ENCODE results near the gene LIMA1.

LIMA1 gene

DNA sequence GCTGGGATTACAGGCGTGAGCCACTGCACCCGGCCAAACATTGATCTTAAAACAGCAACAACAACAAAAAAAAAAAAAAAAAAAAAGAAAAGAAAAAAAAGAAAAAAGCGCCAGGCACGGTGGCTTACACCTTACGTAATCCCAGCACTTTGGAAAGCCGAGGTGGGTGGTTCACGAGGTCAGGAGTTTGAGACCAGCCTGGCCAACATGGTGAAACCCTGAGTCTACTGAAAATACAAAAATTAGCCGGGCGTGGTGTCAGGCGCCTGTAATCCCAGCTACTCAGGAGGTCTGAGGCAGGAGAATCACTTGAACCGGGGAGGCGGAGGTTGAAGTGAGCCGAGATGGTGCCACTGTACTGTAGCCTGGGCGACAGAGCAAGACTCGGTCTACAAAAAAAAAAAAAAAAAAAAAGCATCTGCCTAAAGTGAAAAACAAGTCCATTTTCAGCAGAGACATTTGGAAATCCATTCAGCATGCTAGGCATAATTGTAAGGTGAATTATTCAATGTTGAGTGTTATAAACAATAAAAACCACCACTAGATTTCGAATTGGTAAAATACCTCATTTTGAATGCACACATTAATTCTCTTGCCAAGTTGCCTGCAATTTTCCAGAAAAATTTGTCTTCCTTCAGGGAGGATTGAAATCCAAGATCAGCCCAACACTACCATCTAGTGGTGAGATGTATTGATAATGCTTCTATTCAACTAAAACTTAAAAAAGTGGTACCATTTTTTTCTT is 108.2 kb downstream of the LIMA1 start:
- peak; percentile 53; the same call in 2 of the 3 replicates for ATAC-seq
- TF ChIP-seq ZNF8 (CRISPR knock-in tag; IDR thresholded peaks at IDR 0.05) (no peak), RARB (CRISPR knock-in tag; IDR thresholded peaks at IDR 0.05) (no peak), PPARA (CRISPR knock-in tag; IDR thresholded peaks at IDR 0.05; ENCODE audit: borderline replicate concordance) (no peak), ZFP30 (CRISPR knock-in tag; IDR thresholded peaks at IDR 0.05) (no peak), ARNTL (CRISPR knock-in tag; IDR thresholded peaks at IDR 0.05; ENCODE audit: borderline replicate concordance, low read depth) (no peak), ZFP3 (CRISPR knock-in tag; IDR thresholded peaks at IDR 0.05) (no peak), OSR1 (CRISPR knock-in tag; IDR thresholded peaks at IDR 0.05) (no peak), GLIS3 (CRISPR knock-in tag; IDR thresholded peaks at IDR 0.05) (no peak), BACH2 (CRISPR knock-in tag; IDR thresholded peaks at IDR 0.05; ENCODE audit: borderline replicate concordance) (no peak)

DNA sequence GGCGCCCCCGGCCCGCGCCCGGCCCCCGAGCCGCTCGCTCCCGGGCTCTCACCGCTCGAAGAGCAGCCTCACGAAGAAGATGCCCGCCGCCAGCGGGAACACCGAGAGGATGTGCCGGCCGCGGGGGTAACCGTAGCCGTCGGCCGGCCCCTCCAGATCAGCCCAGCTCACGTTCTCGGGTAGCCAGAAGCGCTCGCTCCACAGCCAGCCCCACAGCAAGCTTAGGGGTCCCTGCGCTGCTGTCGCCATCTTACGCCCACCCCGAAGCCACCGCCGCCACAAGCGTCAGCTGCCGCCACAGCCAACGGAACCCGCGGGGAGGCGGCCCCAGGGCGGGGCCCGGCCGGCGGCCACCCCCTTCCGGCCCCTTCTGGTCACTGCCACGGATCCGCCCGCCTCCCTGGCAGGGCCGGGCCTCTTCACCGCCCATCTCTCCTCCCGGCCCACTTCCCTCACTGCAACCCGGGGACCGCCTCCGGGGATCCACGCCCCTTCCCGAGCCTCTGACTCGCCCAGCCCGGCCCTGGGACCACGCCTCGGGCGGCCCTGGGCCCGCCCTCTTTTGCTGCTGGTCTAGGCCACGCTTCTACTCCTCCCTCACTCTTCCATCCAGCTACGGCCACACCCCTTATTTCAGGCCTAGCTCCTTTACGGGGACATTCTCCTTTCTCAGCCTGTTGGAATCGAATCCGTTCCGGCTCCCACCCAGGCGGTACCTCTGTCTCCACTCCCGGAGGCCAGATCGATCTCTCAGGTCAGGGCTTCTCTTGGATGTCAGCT is 116.1 kb downstream of the LIMA1 start, which contains the start of gene CERS5:
TSS of gene CERS5 (minus strand) at position 321 of the 780 bp plus-strand sequence. CDS start at position 249, 72 bp downstream.
- no peak for TF ChIP-seq GLIS3 (CRISPR knock-in tag; IDR thresholded peaks at IDR 0.05)
- TF ChIP-seq RARB (CRISPR knock-in tag; IDR thresholded peaks at IDR 0.05): no peak
- peak; percentile 76 for TF ChIP-seq ZFP30 (CRISPR knock-in tag; IDR thresholded peaks at IDR 0.05)
- ATAC-seq: peak; percentile 98

DNA sequence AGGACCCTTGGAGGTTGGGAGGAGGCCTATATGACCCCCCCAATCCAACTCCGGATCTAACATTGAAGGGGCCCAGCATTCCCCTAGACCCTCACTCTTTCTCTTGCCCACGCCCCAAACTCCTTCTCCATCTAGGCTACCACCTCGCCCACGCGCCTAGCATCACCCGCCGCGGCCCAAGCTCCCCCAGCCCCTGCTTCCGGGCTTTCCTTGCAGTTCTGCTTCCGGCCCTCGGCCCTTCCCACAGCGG is 116.6 kb downstream of the LIMA1 start:
- TF ChIP-seq, protein P1, sequence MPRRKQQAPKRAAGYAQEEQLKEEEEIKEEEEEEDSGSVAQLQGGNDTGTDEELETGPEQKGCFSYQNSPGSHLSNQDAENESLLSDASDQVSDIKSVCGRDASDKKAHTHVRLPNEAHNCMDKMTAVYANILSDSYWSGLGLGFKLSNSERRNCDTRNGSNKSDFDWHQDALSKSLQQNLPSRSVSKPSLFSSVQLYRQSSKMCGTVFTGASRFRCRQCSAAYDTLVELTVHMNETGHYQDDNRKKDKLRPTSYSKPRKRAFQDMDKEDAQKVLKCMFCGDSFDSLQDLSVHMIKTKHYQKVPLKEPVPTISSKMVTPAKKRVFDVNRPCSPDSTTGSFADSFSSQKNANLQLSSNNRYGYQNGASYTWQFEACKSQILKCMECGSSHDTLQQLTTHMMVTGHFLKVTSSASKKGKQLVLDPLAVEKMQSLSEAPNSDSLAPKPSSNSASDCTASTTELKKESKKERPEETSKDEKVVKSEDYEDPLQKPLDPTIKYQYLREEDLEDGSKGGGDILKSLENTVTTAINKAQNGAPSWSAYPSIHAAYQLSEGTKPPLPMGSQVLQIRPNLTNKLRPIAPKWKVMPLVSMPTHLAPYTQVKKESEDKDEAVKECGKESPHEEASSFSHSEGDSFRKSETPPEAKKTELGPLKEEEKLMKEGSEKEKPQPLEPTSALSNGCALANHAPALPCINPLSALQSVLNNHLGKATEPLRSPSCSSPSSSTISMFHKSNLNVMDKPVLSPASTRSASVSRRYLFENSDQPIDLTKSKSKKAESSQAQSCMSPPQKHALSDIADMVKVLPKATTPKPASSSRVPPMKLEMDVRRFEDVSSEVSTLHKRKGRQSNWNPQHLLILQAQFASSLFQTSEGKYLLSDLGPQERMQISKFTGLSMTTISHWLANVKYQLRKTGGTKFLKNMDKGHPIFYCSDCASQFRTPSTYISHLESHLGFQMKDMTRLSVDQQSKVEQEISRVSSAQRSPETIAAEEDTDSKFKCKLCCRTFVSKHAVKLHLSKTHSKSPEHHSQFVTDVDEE (CRISPR knock-in tag; IDR thresholded peaks at IDR 0.05): no peak
- TF ChIP-seq TCF4 (CRISPR knock-in tag; IDR thresholded peaks at IDR 0.05; ENCODE audit: borderline replicate concordance) (no peak), PPARA (CRISPR knock-in tag; IDR thresholded peaks at IDR 0.05; ENCODE audit: borderline replicate concordance) (no peak), RARB (CRISPR knock-in tag; IDR thresholded peaks at IDR 0.05) (no peak), ESRRG (CRISPR knock-in tag; IDR thresholded peaks at IDR 0.05) (no peak), GLIS3 (CRISPR knock-in tag; IDR thresholded peaks at IDR 0.05) (no peak), ZFP30 (CRISPR knock-in tag; IDR thresholded peaks at IDR 0.05) (no peak), ZC3H10 (CRISPR knock-in tag; IDR thresholded peaks at IDR 0.05) (no peak), ZNF70 (CRISPR knock-in tag; IDR thresholded peaks at IDR 0.05) (no peak), ZFP3 (CRISPR knock-in tag; IDR thresholded peaks at IDR 0.05) (no peak), CSDC2 (CRISPR knock-in tag; IDR thresholded peaks at IDR 0.05) (no peak), ZNF565 (CRISPR knock-in tag; conservative IDR thresholded peaks at IDR 0.05; ENCODE audit: low read depth) (no peak)
- TF ChIP-seq, protein P2, sequence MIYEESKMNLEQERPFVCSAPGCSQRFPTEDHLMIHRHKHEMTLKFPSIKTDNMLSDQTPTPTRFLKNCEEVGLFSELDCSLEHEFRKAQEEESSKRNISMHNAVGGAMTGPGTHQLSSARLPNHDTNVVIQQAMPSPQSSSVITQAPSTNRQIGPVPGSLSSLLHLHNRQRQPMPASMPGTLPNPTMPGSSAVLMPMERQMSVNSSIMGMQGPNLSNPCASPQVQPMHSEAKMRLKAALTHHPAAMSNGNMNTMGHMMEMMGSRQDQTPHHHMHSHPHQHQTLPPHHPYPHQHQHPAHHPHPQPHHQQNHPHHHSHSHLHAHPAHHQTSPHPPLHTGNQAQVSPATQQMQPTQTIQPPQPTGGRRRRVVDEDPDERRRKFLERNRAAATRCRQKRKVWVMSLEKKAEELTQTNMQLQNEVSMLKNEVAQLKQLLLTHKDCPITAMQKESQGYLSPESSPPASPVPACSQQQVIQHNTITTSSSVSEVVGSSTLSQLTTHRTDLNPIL (CRISPR knock-in tag; IDR thresholded peaks at IDR 0.05; ENCODE audit: low read depth): no peak
- ATAC-seq: peak; percentile 21

DNA sequence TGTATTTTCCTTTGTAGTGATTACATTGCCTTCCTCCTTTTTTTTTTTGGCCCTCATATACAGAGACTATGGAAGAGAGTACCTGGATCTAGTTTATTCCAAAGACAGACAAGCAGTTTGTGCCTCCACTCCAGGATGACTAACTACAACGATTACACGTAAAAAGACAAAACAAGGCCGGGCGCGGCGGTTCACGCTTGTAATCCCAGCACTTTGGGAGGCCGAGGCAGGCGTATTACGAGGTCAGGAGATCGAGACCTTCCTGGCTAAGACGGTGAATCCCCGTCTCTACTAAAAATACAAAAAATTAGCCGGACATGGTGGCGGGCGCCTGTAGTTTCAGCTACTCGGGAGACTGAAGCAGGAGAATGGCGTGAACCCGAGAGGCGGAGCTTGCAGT is 118.4 kb downstream of the LIMA1 start:
- TF ChIP-seq, protein P3, sequence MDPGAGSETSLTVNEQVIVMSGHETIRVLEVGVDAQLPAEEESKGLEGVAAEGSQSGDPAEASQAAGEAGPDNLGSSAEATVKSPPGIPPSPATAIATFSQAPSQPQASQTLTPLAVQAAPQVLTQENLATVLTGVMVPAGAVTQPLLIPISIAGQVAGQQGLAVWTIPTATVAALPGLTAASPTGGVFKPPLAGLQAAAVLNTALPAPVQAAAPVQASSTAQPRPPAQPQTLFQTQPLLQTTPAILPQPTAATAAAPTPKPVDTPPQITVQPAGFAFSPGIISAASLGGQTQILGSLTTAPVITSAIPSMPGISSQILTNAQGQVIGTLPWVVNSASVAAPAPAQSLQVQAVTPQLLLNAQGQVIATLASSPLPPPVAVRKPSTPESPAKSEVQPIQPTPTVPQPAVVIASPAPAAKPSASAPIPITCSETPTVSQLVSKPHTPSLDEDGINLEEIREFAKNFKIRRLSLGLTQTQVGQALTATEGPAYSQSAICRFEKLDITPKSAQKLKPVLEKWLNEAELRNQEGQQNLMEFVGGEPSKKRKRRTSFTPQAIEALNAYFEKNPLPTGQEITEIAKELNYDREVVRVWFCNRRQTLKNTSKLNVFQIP (CRISPR knock-in tag; IDR thresholded peaks at IDR 0.05; ENCODE audit: borderline replicate concordance, low read depth): no peak
- no peak for TF ChIP-seq ZNF565 (CRISPR knock-in tag; conservative IDR thresholded peaks at IDR 0.05; ENCODE audit: low read depth)
- no peak for TF ChIP-seq ZNF70 (CRISPR knock-in tag; IDR thresholded peaks at IDR 0.05)
- no peak for TF ChIP-seq ZFP3 (CRISPR knock-in tag; IDR thresholded peaks at IDR 0.05)
- TF ChIP-seq, protein P4, sequence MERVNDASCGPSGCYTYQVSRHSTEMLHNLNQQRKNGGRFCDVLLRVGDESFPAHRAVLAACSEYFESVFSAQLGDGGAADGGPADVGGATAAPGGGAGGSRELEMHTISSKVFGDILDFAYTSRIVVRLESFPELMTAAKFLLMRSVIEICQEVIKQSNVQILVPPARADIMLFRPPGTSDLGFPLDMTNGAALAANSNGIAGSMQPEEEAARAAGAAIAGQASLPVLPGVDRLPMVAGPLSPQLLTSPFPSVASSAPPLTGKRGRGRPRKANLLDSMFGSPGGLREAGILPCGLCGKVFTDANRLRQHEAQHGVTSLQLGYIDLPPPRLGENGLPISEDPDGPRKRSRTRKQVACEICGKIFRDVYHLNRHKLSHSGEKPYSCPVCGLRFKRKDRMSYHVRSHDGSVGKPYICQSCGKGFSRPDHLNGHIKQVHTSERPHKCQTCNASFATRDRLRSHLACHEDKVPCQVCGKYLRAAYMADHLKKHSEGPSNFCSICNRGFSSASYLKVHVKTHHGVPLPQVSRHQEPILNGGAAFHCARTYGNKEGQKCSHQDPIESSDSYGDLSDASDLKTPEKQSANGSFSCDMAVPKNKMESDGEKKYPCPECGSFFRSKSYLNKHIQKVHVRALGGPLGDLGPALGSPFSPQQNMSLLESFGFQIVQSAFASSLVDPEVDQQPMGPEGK (CRISPR knock-in tag; IDR thresholded peaks at IDR 0.05; ENCODE audit: borderline replicate concordance): no peak
- no peak for TF ChIP-seq ZFP30 (CRISPR knock-in tag; IDR thresholded peaks at IDR 0.05)
- no peak for TF ChIP-seq ESRRG (CRISPR knock-in tag; IDR thresholded peaks at IDR 0.05)
- TF ChIP-seq SNAI2 (CRISPR knock-in tag; IDR thresholded peaks at IDR 0.05): no peak
- no peak for TF ChIP-seq TOX (CRISPR knock-in tag; IDR thresholded peaks at IDR 0.05; ENCODE audit: borderline replicate concordance)
- TF ChIP-seq ARNTL (CRISPR knock-in tag; IDR thresholded peaks at IDR 0.05; ENCODE audit: borderline replicate concordance, low read depth): no peak
- TF ChIP-seq PPARA (CRISPR knock-in tag; IDR thresholded peaks at IDR 0.05; ENCODE audit: borderline replicate concordance): no peak
- TF ChIP-seq, protein P2 (CRISPR knock-in tag; IDR thresholded peaks at IDR 0.05; ENCODE audit: low read depth): no peak
- TF ChIP-seq, protein P5, sequence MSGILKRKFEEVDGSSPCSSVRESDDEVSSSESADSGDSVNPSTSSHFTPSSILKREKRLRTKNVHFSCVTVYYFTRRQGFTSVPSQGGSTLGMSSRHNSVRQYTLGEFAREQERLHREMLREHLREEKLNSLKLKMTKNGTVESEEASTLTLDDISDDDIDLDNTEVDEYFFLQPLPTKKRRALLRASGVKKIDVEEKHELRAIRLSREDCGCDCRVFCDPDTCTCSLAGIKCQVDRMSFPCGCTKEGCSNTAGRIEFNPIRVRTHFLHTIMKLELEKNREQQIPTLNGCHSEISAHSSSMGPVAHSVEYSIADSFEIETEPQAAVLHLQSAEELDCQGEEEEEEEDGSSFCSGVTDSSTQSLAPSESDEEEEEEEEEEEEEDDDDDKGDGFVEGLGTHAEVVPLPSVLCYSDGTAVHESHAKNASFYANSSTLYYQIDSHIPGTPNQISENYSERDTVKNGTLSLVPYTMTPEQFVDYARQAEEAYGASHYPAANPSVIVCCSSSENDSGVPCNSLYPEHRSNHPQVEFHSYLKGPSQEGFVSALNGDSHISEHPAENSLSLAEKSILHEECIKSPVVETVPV (CRISPR knock-in tag; IDR thresholded peaks at IDR 0.05): no peak
- TF ChIP-seq BACH2 (CRISPR knock-in tag; IDR thresholded peaks at IDR 0.05; ENCODE audit: borderline replicate concordance): no peak
- TF ChIP-seq ZNF8 (CRISPR knock-in tag; IDR thresholded peaks at IDR 0.05): no peak
- TF ChIP-seq OSR1 (CRISPR knock-in tag; IDR thresholded peaks at IDR 0.05): no peak
- TF ChIP-seq ISL1 (CRISPR knock-in tag; IDR thresholded peaks at IDR 0.05): no peak
- TF ChIP-seq CSDC2 (CRISPR knock-in tag; IDR thresholded peaks at IDR 0.05): no peak
- no peak for ATAC-seq
